Measurements from ENCODE around the gene LAP3.
"Not testable (repeated sequence)": the region's sequence is repeated elsewhere in the genome, so short reads cannot be mapped to it uniquely, and the experiment has no call there.

Gene LAP3
- total RNA-seq, result 56.3 to 81.4 reads per million in 2 donors

DNA sequence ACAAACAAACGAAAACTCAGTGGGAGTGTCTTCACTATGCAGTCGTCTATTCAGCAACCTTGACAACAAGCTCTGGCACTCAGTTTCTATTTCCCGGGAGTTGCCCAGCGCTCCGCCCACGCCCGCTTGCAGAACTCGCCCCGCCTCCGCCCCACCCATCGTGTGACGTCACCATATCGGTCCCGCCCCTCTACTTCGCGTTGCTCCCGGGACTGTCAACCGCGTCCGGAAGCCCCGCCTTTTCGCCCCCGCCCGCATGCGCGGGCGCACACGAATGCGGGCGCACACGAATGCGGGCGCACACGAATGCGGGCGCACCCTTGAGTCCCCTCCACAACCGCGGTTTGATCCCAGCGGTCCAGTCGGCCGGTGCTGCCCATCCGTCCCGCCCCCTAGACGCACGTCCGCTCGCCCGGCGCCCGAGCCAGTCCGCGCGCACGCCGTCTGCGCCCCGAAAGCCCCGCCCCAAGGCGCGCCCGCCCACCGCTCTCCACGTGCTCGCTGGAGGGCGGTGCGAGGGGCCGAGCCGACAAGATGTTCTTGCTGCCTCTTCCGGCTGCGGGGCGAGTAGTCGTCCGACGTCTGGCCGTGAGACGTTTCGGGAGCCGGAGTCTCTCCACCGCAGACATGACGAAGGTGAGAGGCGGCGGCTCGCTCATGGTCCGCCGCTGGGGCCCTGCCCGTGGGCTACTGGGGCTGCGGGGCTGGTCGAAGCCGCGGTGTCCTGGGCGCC, at the start of gene LAP3:
Gene LAP3, plus strand, starts transcription at position 267 of the 733 bp plus-strand sequence. Its CDS starts 268 bp downstream, at position 535.
- DNase-seq, result peak; percentile 97 to 99 (median 97)

DNA sequence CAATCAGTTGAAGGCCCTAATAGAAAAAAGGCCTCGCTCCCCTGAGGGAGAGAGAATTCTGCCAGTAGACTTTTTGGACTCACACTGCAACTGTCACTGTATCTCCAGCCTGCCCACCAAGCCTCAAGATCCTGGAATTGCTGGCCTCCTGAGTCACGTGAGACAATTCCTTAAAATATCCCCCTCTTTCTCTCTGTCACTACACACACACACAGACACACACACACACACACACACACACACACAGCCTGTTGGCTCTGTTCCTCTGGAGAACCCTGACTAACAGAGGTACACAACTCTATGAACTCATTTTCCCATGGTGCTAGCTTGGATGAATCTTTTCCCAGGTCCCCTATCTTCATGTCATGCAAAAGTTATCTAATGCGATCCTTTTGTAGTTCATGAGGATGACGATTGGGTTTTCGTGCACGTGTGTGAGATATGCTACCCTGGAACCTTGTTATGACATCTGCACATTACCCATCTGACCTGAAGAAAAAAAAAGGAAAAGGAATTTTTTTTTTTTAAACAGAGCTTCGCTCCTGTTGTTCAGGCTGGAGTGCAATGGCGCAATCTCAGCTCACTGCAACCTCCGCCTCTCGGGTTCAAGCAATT, 48.3 kb upstream of the LAP3 start:
- DNase-seq, result no peak

DNA sequence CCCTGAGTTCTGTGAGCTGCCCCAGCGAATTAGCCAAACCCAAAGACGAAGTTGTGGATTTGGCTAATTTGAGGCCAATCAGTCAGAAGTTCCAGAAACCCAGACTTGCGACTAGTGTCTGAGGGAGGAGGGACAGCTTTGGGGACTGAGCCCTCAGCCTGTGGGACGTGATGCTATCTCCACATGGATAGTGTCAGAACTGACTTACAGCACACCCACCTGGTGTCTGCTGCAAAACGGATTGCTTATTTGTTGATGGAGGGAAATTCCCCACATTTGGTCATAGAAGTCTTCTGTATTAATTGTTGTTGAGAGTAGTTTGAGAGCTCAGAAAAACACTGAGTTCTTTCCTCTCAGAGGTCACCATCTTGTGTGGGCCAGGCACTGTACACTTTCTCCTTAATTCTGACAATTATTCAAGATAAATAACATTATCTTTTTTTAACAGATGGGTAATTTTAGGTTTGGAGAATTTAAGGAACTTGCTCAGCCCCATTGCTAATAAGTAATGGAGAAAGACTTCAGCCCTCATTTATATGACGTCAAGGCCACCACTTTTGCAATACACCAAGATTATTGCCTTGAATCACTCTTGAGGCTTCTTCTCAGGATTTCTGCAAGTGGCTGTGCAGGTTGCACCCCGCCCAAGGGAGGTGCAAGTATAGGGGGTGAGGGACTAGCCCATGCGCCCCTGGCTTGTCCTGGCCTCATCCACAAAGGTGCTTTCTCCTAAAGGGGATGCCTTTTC, 45.3 kb upstream of the LAP3 start:
- no peak for DNase-seq

DNA sequence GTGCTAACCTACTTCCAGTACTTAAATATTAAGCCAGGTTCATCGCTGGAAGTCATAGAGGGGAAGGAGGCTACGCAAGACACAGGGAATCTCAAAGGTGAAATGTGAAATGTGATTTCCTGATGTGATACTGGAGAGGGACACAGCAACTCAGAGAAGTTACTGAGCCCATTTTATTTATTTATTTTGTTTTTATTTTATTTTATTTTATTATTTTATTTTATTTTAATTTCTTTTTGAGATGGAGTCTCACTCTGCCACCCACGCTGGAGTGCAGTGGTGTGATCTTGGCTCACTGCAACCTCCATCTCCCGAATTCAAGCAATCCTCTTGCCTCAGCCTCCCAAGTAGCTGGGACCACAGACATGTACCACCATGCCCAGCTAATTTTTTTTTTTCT, 42.3 kb upstream of the LAP3 start:
- no peak for DNase-seq

DNA sequence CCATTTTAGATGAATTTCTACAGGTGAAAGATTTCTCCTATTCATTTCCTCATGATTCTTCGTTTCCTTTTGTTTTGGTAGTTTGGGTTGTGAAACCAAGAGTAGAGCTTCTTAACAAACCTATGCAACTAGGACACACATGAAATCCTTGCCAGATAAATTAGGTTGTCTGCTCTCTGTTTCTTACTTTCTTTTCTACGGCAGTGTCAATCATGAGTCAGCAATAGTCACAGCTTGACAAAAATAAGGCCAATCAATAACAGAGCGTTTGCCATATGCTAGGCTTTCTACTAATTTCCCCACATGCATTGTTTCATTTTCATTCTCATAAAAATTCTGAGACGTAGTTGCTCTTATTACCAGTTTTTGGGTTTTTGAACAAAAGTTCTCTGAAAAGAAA, 41.8 kb upstream of the LAP3 start:
- DNase-seq, result no peak

DNA sequence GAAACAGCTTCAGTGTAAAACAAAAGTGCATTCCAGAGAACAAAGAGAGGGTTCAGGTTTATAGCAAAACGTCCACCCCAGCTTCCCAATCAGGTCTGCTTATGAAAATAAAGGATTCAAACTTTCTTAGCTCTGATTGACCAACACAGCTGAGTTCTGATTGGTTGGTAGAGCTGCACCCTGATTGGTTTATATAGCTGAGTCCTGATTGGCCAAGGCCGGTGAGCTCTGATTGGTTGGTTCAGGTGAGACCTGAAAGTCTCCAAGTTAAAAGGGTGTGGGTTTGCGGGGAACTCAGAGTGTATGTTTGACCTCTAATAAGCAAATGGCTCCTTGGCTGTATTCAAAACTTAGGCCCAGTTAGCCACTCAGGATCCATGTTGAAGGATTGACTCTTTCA, 41.1 kb upstream of the LAP3 start:
- peak in 1 of 5 experiments; percentile 15 for DNase-seq

DNA sequence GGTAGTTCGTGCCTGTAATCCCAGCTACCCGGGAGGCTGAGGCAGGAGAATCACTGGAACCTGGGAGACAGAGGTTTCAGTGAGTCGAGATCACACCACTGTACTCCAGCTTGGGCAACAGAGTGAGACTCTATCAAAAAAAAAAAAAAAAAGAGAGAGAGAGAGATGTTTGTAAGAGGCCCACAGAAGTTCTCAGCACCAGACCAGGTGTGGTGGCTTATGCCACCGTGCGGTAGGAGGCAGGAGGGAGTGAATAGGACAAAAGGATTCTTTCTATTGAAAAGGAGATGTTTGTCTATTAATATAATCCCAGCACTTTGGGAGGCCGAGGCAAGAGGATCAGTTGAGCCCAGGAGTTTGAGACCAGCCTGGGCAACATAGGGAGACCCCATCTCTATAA, 39.9 kb upstream of the LAP3 start:
- not testable (repeated sequence) for DNase-seq

DNA sequence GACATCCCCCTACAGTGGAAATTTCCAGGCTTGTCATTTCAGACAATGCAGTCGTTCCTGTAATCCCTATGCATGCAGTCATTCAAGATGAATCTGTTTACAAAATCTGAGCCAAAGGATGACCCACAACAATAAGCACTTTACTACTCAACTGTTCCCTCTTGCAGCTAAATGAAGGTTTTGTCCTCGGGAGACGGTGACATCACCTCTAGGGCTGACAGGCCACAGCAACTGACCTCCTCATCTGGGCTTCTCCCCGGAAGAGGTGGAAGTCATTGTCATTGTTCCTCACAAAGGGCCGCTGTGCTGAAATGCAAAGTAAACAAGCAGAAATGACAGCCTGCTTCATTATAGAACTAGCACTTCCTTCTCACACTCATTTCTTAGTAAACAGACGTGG, 32.8 kb upstream of the LAP3 start:
- DNase-seq, result no peak

- no peak for DNase-seq
Measured at GRCh38 chr4:17544831-17545234, 32.2 kb upstream of the LAP3 start.

DNA sequence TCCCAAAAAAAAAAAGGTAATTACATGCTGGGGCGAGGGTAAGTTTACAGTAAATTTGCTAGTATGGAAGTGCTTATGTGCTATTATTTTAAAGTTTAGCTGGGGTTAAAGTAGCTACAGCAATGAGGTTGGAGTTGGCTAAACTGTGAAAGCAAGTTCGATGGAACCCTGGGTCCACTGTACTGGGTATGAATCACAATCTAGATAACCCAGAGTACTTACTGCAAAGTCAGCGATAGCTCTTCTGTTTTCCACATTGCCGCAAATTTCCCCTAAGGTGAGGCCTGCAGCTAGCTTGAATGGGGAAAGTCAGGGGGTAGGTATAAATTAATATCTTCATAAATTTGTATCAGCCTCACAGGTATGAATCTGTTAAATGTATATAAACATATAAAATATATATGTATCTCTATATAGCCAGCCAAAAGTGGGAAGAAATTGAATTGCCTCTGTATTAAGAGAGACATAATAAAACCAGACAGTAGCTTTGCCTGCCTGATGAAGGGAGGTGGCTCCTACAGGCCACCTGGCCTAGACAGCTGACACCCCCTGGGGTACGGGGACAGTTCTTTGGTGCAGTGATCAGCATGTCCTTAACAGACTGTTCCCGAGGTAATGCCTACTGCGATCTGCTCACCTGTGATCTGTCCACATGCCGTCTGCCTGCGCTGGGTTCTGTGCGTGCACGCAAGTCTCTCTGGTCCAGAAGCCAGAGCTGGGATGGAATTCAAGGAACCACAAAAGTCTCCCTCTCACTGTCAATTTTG, 31.4 kb upstream of the LAP3 start:
- DNase-seq, result no peak

DNA sequence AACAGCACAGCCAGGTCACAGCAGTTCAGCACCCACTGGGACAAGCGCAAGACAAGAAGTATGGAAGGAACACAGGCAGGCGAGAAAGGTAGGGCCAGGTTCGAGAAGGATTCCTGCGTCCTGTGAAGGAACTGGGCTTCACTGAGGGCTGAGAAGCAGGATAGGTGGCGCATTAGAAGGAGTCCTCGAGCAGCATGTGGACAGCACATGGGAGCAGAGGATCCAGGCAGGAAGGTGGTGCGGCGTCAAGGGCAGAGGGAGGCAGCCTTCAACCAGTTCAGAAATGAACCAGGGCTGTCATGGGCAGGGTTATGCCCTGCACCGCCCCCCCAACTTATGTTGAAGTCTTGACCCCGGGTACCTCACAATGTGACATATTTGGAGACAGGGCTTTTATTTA, 30.8 kb upstream of the LAP3 start:
- DNase-seq, result no peak

GRCh38 chr4:17546678-17547077, 30.3 kb upstream of the LAP3 start:
- no peak for DNase-seq

GRCh38 chr4:17550549-17550948, 26.4 kb upstream of the LAP3 start:
- DNase-seq, result no peak

DNA sequence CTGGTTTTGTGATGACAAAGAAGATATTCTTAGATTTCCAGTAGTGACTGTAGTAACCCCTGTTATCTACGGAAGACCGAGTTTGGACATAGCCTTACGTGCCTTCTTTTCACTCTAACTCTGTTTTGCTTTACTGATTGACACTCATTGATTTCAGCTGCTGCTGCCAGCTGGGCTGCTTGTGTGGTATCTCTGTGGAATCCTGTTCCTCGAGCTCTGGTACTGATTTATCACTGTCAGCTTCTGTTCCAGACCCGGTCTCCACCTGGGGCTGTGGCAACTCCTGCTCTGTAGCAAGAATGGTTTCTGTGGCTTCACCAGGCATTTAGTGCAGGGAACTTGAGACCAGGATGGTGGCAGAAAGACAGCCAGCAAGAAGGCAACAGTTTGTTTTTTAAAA, 24.6 kb upstream of the LAP3 start:
- no peak for DNase-seq

DNA sequence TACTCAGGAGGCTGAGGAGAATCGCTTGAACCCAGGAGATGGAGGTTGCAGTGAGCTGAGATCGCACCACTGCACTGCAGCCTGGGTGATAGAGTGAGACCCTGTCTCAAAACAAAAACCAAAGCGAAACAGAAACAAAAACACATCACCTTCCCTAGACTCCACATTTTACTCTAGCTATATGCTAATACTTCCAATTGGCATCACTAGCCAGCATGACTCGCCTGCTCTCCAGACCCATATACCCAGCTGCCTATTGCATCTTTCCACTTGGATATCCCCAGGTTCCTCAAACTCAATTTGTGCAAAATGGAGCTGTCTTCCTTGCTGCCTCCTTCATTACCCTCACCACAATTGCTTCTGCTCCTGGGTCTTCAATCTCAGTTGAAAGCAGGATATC, 22.4 kb upstream of the LAP3 start:
- no peak for DNase-seq

DNA sequence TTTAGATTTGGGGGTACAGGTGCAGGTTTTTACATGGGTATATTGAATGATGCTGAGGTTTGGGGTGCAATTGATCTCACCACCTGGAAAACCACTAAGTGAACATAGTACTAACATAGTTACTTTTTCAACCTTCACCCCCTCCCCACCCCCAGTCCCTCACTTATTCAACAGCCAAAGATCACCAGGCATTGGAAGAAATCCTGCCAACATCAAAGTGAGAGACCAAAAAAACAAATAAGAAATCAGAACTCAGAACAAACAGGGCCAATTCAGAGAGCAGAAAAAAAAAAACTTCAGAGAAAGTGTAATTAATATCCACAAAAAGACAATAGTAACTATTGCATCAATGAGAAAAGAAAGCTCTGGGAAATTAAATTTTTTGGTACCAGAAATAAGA, 20.5 kb upstream of the LAP3 start:
- DNase-seq, result no peak

- DNase-seq, result no peak
Measured at GRCh38 chr4:17557880-17558279, 19.1 kb upstream of the LAP3 start.

DNA sequence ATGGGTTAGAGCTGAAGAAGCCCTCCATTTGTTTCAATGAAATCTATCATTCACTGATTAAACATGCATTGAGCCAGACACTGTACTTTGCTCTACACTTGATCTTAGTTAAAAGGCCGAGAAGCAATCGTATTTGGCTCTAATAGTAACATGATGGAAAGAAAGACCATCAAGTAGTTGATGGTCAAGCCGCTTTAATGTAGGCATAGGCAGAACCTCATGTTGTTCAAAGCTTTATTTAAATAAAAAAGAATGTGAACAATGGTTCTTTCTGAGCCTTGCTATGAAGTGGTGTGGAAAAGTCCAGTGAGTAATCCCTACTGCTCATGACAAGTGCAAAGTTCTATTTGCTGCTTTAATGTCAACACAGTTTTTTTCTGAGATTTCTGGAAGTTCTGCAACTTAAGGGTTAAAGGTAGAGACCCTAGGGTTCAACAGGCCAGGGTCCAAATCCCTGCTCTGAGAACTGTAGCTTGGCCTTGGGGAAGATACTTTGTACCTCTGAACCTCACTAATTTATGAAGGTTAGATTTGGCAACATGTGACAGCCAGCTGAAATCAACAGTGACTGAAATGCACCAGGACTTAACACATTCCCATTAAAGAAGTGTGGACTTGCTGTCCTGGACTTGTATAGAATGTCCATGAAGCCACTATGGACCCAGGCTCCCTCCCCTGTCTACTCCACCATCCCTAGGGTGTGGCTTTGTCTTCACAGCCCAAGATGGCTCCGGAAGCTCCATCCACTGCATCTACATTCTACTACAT, 17.9 kb upstream of the LAP3 start:
- DNase-seq, result no peak

DNA sequence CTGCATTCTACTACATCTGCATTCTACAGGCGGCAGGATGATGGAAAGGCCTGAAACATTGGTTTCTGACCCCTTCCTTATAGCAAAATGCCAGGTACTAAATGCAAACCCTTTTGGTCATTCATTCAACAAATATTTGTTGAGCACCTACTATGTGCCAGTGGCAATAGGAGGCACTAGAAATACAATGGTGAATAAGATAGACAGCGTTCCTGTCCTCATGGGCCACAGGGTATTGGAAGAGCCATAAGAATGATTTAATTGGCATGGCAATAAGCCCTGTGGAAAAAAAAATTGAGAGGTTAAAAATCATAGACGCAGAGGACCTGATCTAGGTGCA, 17.3 kb upstream of the LAP3 start:
- no peak for DNase-seq

GRCh38 chr4:17560065-17560673, 16.8 kb upstream of the LAP3 start:
- DNase-seq, result no peak

DNA sequence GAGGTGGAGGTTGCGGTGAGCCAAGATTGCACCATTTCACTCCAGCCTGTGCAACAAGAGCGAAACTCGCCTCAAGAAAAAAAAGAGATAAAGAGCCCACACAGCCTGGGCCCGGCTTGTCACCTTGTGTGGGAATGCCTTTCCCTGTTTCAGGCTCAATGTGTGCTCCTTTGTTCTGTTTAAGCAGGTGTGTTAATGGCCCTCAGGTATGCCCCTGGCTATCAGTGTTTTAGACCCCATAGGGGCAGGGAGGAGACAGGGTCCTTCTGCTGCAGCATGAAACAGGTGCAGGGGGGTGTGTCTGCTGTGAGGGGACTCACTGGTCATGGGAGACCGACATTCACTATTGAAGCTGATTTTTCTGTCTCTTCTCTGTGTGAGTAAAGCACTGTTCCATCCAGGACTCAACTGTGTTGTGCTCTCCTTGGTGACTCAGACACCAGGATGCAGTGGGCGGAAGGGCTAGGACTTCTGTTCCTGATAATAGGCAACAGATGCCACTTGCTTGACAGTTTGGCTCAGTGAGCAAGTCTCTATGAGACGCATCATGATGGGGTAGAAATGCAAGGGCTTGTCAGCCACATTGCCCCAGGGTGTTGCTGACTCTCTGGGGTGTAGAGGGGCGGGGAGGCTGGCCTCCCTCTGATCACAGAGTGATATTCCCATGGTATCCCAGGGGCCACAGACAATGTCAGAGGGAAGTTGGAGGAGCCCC, 15.6 kb upstream of the LAP3 start:
- no peak for DNase-seq
